DND-41 (cell line): ENCODE data around the gene NRARP.

Experiments used
- CTCF ChIP-seq: IDR thresholded peaks from 2 replicates; pipeline ENCODE4 v1.5.1; 2012; ENCODE audit warnings: borderline replicate concordance, low read length, moderate library complexity, mild to moderate bottlenecking; ENCODE audit not compliant: poor library complexity, severe bottlenecking; ENCODE audit errors: extremely low read depth
- EZH2 ChIP-seq: IDR thresholded peaks from 3 replicates; pipeline ENCODE4 v1.6.1; 2012; ENCODE audit warnings: borderline replicate concordance, low read depth, mild to moderate bottlenecking, moderate library complexity, low read length, inconsistent platforms; ENCODE audit not compliant: severe bottlenecking

- TF ChIP-seq CTCF: no peak
- no peak for TF ChIP-seq EZH2
Observed at GRCh38 chr9:137333016-137333671, 31.1 kb upstream of the NRARP start.
